Hepatocyte (in vitro differentiated cells): ENCODE results near the gene BGN.

Experiments
- CTCF ChIP-seq: fragments of 200-600 bp; sonication (generic); IDR thresholded peaks from 2 replicates; pipeline ENCODE4 v1.5.1; 2016; ENCODE audit warnings: antibody characterized with exemption, mild to moderate bottlenecking; ENCODE audit not compliant: poor library complexity
- EZH2 ChIP-seq: fragments of 200-600 bp; sonication (generic); IDR thresholded peaks from 2 replicates; pipeline ENCODE4 v1.6.1; 2016; ENCODE audit warnings: antibody characterized with exemption, mild to moderate bottlenecking, borderline replicate concordance

GRCh38 chrX:153551135-153551534 is 56.4 kb downstream of the BGN start:
- TF ChIP-seq CTCF (no peak), EZH2 (no peak)
